ENCODE data around the gene CSNK2B.

CSNK2B gene

DNA sequence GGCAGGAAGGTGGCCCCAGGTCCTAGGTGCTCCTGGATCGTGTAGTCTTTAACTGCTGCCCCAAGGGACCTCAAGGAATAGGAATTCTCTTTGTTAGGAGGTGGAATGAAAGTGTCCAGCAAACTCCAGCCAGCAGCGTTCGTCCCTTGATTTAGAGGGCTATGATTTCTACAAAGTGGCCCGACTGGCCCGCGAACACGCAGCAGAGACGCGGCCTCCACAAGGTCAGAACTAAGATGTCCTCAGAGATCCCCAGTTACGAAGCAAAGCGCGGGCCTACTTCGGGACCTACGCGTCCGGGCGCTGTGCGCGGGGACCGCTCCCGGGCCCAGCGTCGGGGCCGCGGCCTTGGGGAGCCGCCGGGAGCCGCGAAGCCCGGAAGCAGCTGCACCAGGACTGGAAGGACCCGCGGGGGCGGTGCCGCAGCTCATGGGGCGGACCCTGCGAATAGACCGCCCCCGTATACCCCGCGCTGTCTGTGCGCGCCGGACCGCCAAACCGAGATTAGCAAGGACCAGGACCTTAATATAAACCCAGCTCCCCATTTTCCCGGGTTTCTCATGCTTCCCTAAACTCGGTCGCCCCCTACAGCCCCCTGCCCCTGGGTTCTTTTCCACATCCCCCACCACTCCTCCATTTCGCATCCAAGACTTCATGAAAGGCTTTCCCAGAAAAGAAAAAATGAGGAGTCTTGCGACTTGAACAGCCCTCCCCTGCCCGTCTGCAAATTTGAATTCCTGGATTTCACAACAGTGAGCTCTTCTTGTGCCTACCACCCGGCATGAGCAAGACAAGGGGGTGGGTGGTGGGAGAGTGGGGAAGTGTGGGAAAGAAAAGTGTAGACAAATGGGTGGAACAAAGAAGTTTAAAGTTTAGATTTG lies 5.3 kb upstream of the CSNK2B start, which contains the start of gene C6orf47:
TSS of gene C6orf47 (minus strand) at position 398 of the 881 bp plus-strand sequence. CDS start 831 bp downstream, outside the sequence.
- DNase-seq (ENCODE audit: low spot score): peak; percentile 84

DNA sequence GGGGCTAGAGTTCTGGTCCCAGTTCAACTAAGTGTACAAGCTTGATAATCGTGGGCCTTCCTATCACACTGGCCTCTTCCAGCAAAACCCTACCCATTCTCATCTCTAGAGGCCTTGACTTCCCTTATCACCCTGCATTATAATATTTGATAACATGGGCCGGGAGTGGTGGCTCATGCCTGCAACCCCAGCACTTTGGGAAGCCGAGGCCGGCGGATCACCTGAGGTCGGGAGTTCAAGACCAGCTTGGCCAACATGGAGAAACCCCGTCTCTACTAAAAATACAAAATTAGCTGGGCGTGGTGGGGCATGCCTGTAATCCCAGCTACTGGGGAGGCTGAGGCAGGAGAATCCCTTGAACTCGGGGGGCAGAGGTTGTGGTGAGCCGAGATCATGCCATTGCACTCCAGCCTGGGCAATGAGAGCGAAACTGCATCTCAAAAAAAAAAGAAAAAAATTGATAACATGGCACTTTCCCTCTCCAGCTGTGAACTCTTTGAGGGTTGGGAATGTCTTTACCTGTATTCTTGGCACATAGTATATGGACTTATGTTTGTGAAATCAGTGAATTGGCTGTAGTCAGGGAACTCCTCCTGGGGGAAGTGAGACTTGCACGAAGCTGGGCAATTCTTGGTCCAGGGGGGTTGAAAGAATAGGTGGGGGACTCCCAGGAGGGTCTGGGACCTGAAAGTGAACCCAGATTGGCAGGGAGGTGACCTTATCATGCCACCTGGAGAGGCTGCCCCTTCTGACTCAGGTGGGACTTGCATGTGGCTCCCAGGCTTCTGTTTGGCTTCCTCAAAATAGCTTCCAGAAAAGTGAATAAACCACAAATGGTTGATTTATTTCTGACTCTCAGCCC lies 4.4 kb upstream of the CSNK2B start:
- peak; percentile 39 for DNase-seq (ENCODE audit: low spot score)

DNA sequence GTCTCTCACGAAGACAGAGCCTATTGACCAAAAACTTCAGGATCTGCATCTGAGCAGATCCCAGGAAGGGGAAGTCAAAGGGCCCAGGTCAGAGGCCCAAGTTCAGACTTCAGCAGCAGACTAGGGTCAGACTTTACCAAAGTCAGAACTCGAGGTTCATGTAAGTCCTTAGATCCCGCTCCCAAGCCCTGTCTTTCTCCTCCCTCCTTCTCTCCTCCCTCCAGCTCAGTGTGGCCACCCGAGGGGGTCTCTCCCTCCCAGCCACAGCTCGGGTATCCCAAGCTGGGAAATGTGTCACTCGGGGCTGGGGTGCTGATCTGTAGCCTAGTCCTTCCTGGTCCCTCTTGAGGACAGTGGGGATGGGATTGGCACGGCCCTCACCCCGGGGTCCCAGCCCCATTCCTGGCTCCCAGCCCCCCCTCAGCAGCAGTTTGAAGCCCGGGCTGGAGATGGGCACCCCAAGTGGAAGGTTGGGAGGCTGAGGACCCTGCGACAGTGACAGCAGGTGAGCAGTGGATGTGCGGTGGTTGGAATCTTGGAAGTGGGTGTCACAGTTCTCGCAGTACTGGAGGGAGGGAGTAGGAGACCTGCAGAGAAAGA lies 3.7 kb upstream of the CSNK2B start:
- DNase-seq (ENCODE audit: low spot score): no peak

DNA sequence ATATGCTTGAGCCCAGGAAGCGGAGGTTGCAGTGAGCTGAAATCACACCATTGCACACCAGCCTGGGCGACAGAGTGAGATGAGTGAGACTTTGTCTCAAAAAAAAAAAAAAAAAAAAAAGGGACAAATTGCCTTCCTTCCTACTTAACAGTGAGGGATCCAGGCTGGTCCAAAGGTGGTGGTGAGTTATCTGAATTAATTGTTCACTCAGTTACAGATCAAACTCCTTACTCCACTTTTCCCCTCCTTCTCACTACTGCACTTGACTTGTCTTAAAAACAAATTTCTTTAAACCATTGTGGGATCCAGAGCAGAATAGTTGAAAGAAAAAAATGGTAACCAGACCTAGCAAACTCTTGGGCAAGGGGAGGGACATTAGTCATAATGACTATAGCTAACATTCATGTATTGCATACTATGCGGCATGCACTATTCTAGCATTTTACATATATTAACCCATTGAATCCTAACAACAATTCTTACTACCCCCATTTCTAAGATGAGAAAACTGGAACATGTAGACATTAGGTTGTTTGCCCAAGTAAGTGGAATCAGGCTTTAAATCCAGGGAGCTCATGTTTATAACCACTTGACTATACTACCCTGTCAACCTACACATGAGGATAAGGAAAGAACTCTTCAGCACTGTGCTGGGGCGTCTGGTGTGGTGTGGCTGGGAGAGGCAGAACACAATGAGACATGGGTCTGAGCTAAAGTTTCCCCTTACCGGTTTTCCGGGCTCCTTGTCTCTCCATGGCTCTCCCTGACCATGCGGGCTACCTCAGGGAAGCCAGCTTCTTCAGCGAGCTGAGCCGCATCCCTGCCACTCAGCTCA lies 2.5 kb upstream of the CSNK2B start:
- DNase-seq (ENCODE audit: low spot score): no peak

DNA sequence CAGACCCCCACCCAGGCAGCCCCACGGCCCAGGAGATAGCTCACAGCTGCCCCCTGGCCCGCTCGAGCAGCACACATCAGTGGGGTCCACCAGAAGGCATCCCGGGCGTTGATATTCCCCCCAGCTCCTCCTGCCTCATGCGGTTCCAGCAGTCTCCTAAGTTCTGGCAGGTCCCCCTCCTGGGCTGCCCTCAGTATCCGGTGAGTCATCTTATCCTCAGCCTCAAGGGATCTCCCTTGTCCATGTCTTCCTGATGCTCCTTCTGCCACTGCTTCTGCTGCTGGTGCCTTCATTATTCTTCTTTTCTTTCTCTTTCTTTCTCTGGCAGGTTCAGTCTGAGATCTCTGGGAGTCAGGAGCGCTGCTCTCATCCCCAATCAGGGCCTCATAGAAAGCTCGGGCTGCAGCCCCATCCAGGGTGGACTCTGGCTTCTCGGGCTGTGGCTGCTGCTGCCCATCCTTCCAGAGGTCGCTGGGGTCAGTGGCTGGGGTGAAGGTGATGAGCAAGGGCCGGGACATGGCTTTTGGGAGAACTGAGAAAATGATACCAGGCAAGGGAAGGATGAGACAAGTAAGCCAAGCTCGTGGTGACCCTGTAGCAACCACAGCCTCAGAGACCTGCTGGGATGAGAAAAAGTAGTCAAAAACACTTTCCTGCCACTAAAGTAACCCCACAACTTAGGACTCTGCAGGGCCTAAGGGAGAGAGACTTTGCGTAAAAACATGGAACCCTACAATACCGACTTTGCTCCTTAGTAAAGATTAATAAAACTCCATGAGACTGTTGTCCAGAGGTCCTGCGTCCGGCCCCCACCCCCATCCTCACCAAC lies 1.7 kb upstream of the CSNK2B start:
- peak; percentile 82 for DNase-seq (ENCODE audit: low spot score)

DNA sequence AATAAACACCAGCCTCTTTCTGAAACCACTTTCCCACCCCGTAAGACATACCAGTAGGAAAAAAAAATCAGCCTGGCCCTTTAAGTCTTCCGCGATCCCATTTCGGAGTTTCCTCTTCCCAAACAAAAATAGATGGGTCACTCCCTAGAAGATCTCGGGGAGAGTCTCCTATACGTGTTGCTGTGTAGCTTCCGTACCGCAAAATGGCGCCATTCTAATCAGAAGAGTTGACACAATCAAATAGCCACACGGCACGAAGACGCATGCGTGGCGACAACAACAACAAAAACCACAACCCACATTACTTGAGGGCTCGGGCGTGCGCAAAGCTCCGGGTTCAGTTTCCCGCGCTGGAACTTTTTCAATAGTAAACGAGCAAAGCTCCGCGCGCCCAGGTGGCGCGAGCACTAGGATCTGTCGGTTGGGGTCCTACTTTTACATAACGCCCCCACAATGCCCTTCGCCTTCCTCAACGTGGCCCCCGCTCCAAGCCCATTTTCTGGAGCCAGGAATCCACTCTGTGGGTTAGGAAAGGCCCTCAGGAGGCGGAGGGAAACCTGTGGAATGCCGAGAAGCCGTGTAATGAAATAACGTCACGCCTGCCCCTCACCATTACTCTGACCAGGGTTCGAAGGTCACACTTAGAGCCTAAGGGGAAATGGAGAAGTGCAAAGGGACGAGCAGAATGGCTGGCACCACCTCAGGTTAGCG lies 935 bp upstream of the CSNK2B start, which contains the start of gene GPANK1:
TSS of gene GPANK1 (minus strand) at position 208 of the 711 bp plus-strand sequence. CDS start 519 bp downstream, outside the sequence.
- DNase-seq (ENCODE audit: low spot score): peak; percentile 91

DNA sequence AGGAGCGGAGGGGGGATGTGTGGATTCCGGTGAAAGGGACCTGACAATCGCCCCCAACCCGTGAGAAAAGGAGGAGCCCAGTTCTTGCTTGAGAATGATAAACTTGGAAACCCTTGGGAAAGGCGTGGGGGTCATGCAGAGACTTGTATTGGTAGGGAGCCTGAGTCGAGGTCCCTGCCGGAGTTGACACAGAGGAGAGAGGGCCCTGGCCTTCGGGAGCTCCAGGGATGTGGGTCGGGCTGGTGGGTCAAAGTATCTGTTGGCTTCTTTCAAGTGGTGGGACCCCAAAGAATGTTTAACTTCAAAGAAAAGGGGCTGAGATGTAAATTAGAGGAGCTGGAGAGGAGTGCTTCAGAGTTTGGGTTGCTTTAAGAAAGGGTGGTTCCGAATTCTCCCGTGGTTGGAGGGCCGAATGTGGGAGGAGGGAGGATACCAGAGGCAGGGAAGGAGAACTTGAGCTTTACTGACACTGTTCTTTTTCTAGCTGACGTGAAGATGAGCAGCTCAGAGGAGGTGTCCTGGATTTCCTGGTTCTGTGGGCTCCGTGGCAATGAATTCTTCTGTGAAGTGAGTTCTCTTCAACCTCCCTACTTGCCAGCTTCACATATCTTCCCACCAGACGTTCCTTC lies 571 bp downstream of the CSNK2B start:
- DNase-seq (ENCODE audit: low spot score): no peak

DNA sequence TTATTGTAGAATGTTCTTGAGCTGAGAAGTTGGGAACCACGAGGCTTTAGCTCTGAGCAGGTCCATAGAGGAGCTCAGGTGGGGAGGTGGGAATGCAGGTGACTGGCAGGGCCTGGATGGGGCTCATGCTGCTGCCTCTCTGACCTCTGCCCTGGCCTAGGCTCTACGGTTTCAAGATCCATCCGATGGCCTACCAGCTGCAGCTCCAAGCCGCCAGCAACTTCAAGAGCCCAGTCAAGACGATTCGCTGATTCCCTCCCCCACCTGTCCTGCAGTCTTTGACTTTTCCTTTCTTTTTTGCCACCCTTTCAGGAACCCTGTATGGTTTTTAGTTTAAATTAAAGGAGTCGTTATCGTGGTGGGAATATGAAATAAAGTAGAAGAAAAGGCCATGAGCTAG lies 3.8 kb downstream of the CSNK2B start, which contains the start of gene LY6G5B:
TSS of gene LY6G5B (plus strand) at position 301 of the 400 bp plus-strand sequence. CDS start 975 bp downstream, outside the sequence.
- DNase-seq (ENCODE audit: low spot score): no peak

DNA sequence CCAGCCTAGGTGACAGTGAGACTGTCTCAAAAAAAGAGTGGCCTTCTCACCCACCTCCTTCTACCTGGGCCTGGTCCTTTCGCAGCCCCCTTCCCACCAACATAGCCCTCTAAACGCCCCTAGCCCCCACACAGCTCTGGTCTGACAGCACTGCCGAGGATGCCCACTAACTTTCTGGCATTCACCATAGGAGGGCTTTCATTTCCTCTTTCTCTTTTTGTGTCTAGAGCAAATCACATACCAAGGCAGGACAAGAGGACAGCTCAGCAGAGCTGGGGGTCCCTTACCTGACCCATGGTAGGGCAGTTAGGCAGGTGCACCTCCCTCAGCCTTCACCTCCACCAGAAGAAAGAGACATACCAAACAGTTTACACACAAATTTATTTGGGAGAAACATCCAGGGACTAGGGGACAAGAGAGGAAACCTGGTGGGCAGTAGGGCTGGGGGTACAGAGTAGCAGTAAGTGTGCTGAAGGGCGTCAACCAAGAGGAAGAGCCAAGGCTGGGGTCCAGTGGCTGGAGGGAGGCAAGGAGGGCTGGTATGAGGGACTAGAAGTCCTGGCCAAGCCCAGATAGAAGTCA lies 10.5 kb downstream of the CSNK2B start:
- no peak for DNase-seq (ENCODE audit: low spot score)

DNA sequence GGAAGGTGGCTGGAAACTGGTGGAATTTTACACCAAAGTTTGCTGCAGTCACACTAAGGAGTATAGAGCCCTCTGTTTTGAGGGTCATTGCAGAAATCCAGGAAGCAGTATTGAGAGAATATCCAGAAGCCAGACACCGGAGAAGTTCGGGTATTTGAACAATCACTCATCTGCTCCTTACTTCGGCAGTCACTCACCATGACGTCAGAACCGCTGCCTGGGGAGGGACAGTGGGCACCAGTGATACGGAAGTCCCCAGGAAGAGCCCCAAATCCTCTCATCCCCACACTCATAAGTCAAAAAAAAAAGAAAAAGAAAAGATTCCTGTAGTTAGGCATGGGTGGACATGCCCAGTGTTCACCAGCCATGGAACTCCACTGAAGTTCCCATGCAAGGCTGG lies 11.0 kb downstream of the CSNK2B start:
- DNase-seq (ENCODE audit: low spot score): no peak

DNA sequence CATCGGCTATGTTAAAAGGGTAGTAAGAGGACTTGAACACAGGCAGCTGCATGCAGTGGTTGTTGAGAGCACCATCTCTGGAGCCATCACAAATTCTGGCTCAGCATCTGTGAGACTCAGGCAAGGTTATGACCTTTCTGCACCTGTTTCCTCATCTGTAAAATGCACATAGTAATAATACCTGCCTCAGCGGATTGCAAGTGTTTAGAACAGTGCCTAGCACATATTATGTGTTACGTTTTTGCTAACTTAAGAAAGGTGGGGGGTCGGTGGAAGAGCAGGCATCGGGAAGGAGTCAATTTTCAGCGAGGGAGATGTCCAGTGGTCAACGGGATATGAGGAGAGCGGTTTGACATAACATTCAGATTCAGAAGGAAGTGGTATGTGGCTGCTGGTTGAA lies 12.1 kb downstream of the CSNK2B start:
- DNase-seq (ENCODE audit: low spot score): no peak

DNA sequence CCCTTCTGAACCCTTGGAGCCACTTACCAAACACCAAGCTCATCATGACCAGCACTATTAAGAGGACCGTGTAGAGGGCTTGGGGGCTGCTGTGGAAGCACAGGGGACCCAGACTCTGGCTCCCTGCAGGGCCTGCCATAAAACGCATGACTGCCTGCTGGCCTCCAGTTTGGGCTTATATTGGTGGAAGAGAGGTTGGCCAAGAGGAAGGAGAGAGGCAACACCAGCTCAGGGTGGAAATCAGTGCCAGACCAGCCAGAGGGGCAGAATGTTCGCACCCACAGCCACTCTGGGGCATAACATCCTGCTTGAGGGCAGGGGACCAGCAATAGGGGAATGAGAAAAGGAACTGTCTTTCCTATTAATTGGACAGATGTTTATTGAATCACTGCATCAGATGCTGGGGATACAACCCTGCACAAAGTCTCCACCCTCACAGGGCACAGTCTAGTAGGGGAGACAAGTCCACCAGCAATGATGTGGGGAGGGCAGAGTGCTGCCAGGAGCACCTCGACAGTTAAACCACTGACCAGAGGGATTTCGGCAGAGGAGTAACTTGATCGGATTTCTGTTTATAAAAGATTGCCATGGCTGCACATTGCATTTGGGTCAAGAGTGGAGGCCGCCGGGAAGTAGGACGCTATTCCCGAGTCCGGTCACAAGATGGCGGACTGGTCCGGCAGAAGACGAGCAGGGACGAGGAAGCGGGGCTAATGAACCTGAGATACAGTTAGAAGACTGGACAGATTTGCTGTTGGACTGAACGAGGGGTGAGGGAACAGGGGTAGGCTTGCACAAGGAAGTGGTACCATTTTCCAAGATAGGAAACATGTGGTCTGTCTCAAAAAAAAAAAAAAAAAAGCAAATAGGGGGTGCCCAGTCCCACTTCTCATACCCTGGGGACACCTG lies 14.6 kb downstream of the CSNK2B start, which contains the start of gene LY6G5C:
TSS of gene LY6G5C (minus strand) at position 842 of the 909 bp plus-strand sequence. CDS start at position 148, 694 bp downstream.
- peak; percentile 91 for DNase-seq (ENCODE audit: low spot score)

DNA sequence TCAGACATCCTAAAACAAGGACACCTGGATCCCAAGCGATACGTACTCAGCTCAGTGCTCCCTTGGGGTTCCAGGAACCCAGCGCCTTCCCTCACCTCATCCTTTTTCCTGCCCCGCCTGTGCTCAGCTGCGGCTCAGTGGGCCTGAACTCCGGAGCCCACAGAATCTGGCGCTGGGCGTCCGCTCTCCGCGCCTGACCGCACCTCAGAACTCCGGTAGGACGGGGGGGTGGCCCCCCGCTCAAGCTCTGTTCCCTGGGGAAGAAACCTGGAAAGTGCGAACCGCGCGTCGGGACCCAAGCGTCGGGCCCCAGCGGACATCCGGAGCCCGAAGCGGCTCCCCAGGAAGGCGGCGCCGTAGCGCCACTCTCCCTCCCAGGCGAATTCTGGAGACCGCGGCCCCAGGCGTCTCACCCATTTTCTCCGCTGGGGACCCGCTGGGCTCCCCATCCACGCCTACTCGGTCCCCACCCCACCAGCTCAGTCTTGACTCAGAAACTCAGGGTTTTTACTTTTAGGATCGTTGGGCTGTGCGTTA lies 15.3 kb downstream of the CSNK2B start:
- peak; percentile 86 for DNase-seq (ENCODE audit: low spot score)

DNA sequence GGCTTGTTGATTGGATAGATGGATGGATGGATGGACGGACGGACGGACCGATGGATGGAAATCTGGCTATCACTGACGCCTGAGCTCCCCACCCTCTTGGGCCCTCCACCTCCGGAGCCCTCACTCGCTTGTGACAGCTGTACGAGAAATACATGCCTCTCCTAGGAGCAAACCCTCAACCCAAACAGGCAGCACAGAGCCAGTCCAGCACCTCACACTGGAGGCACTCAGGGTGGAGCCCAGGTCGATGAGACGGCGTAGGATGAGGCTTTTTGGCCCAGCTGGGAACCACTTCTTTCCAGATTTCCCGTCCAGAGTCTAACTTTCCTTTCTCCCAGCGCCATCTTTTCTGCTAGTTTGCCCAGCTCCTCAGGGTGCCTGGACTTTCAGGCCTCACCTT lies 17.7 kb downstream of the CSNK2B start:
- no peak for DNase-seq (ENCODE audit: low spot score)

DNA sequence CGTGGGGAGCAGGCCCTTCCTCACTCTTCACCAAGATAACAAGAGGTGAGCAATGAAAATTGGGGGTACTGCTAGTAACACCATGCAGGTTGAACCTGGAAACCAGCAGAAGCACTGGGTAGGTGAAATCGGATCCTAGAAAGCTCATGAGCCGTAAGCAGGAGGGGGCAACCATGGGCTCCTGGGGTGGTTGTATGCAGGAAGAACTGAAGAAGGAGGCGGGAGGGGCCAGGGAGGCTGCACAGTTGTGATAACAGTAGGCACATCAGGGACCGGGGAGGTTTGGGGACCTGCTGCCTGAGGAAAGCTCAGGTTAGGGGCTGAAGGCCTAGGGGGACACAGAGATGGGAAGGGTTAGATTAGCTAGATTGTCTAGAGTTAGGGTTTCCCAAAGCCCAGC lies 20.6 kb downstream of the CSNK2B start:
- no peak for DNase-seq (ENCODE audit: low spot score)

DNA sequence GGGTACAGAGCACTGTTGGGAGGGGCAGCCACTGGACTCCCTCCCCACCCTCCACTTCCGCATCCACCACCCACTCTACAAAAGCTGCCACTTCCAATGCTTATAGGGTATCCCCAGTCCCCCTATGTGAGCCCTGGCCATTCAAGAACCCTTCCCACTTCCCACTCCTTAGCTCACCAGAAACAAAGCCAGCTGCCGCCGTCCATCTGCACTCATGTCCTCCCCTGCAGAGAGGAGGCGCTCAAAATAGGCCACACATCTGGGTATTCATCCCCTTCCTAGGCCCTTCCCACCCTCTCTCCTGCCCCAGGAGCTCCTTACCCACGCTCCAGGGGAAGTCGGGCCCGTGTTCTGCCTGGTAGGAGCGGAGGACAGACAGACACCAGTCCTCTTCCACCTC lies 21.4 kb downstream of the CSNK2B start:
- DNase-seq (ENCODE audit: low spot score): no peak
